Measurements from ENCODE around the gene TEC.

- TF ChIP-seq GATA2 (IDR thresholded peaks at IDR 0.05; ENCODE audit: low read depth, low read length), result no peak
- TF ChIP-seq GATA3 (IDR thresholded peaks at IDR 0.05; ENCODE audit: low read depth, low read length), result no peak
Measured at GRCh38 chr4:48196758-48197504, 72.7 kb downstream of the TEC start.

Data from SH-SY5Y (cell line).